ENCODE data around the gene SLC25A46.
A peak's percentile ranks its signal among the peaks of the same experiment; 100 is the strongest.
"Not testable (repeated sequence)": the region's sequence is repeated elsewhere in the genome, so short reads cannot be mapped to it uniquely, and the experiment has no call there.

SLC25A46 gene

GRCh38 chr5:110707260-110707844 lies 31.5 kb upstream of the SLC25A46 start:
- no peak for DNase-seq (ENCODE audit: low read depth in 2 of 2)
- H3K4me3 ChIP-seq (replicated peaks in 1 of 2; ENCODE audit: low read depth in 2 of 2, low read length in 2 of 2): no peak overlapping the region
- TF ChIP-seq CTCF (IDR thresholded peaks at IDR 0.05; ENCODE audit: low read depth, low read length): no peak

GRCh38 chr5:110716247-110717245 lies 22.3 kb upstream of the SLC25A46 start:
- DNase-seq (ENCODE audit: low read depth in 2 of 2): peak in 1 of 2 donors; percentile 19
- no peak overlapping the region for H3K4me3 ChIP-seq (replicated peaks in 1 of 2; ENCODE audit: low read depth in 2 of 2, low read length in 2 of 2)
- TF ChIP-seq CTCF (IDR thresholded peaks at IDR 0.05; ENCODE audit: low read depth, low read length): no peak

GRCh38 chr5:110718311-110718710 lies 20.5 kb upstream of the SLC25A46 start:
- DNase-seq (ENCODE audit: low read depth in 2 of 2): no peak
- no peak overlapping the region for H3K4me3 ChIP-seq (replicated peaks in 1 of 2; ENCODE audit: low read depth in 2 of 2, low read length in 2 of 2)
- no peak for TF ChIP-seq CTCF (IDR thresholded peaks at IDR 0.05; ENCODE audit: low read depth, low read length)

GRCh38 chr5:110726249-110727024 lies 12.4 kb upstream of the SLC25A46 start, which contains the start of gene TMEM232:
Gene TMEM232 (minus strand): TSS chr5:110726671. CDS start chr5:110667352, 59,319 bp downstream.
- H3K4me3 ChIP-seq (replicated peaks in 1 of 2; ENCODE audit: low read depth in 2 of 2, low read length in 2 of 2): peak within 1 kb of the TSS in 1 of 2 donors; percentile 41
- TF ChIP-seq CTCF (IDR thresholded peaks at IDR 0.05; ENCODE audit: low read depth, low read length): no peak
- peak; percentile 72 to 80 for DNase-seq (ENCODE audit: low read depth in 2 of 2)

- peak overlapping the region in 1 of 2 donors; percentile 41 for H3K4me3 ChIP-seq (replicated peaks in 1 of 2; ENCODE audit: low read depth in 2 of 2, low read length in 2 of 2)
- TF ChIP-seq CTCF (IDR thresholded peaks at IDR 0.05; ENCODE audit: low read depth, low read length): no peak
- no peak for DNase-seq (ENCODE audit: low read depth in 2 of 2)
Measured at GRCh38 chr5:110727025-110727314, 11.8 kb upstream of the SLC25A46 start.

GRCh38 chr5:110731499-110731898 lies 7.3 kb upstream of the SLC25A46 start:
- H3K4me3 ChIP-seq (replicated peaks in 1 of 2; ENCODE audit: low read depth in 2 of 2, low read length in 2 of 2); DNase-seq (ENCODE audit: low read depth in 2 of 2): not testable (repeated sequence)

- no peak for TF ChIP-seq CTCF (IDR thresholded peaks at IDR 0.05; ENCODE audit: low read depth, low read length)
Measured at GRCh38 chr5:110734101-110734500, 4.7 kb upstream of the SLC25A46 start.

More at GRCh38 chr5:110734101-110734500, 4.7 kb upstream of the SLC25A46 start:
- no peak for DNase-seq (ENCODE audit: low read depth in 2 of 2)
- no peak overlapping the region for H3K4me3 ChIP-seq (replicated peaks in 1 of 2; ENCODE audit: low read depth in 2 of 2, low read length in 2 of 2)

Data from cardiac fibroblast (primary cell).